Stimulated activated CD8-positive, alpha-beta memory T cell treated with anti-CD3 and anti-CD28 coated beads, Interleukin-7, amount 100 ng/mL, for 24 hours (primary cell): ENCODE measurements around the gene C1QA.

Experiments used
- DNase-seq: peaks from one replicate; pipeline ENCODE4 v3.0.0-alpha.2; 2020; ENCODE audit warnings: low read depth

The C1QA gene

GRCh38 chr1:22636353-22636752 is at the start of gene C1QA:
TSS of gene C1QA (plus strand) at chr1:22636628. CDS start at chr1:22637617, 989 bp downstream.
- no peak for DNase-seq

GRCh38 chr1:22587247-22587646 is 49.2 kb upstream of the C1QA start:
- no peak for DNase-seq

- DNase-seq: no peak
Observed at GRCh38 chr1:22588899-22589422, 47.5 kb upstream of the C1QA start.

GRCh38 chr1:22591576-22591975 is 44.9 kb upstream of the C1QA start:
- no peak for DNase-seq

- DNase-seq: no peak
Observed at GRCh38 chr1:22592051-22592450, 44.4 kb upstream of the C1QA start.

- DNase-seq: no peak
Observed at GRCh38 chr1:22592919-22593790, 43.3 kb upstream of the C1QA start.

GRCh38 chr1:22594396-22594795 is 42.0 kb upstream of the C1QA start:
- DNase-seq: no peak

GRCh38 chr1:22595108-22595507 is 41.3 kb upstream of the C1QA start:
- DNase-seq: no peak

- no peak for DNase-seq
Observed at GRCh38 chr1:22597301-22597965, 39.0 kb upstream of the C1QA start.

- no peak for DNase-seq
Observed at GRCh38 chr1:22597996-22598395, 38.4 kb upstream of the C1QA start.

- no peak for DNase-seq
Observed at GRCh38 chr1:22598736-22599135, 37.7 kb upstream of the C1QA start.

GRCh38 chr1:22600071-22600816 is 36.2 kb upstream of the C1QA start:
- no peak for DNase-seq

GRCh38 chr1:22600817-22601605 is 35.4 kb upstream of the C1QA start:
- DNase-seq: no peak

- no peak for DNase-seq
Observed at GRCh38 chr1:22601610-22602009, 34.8 kb upstream of the C1QA start.

GRCh38 chr1:22602060-22602740 is 34.2 kb upstream of the C1QA start:
- no peak for DNase-seq

GRCh38 chr1:22606161-22606560 is 30.3 kb upstream of the C1QA start:
- DNase-seq: no peak

GRCh38 chr1:22607154-22607553 is 29.3 kb upstream of the C1QA start:
- DNase-seq: no peak

- DNase-seq: no peak
Observed at GRCh38 chr1:22608361-22608760, 28.1 kb upstream of the C1QA start.

- no peak for DNase-seq
Observed at GRCh38 chr1:22609291-22609690, 27.1 kb upstream of the C1QA start.

- DNase-seq: peak; percentile 6
Observed at GRCh38 chr1:22611530-22611947, 24.9 kb upstream of the C1QA start.
